Forelimb muscle (tissue), 1 donor: Measurements from ENCODE around the gene TMEFF2. TPM values are rescaled to one million over a fixed set of nuclear protein-coding genes. Genes with fewer than 3 reads are reported as not detected.
"Not testable (repeated sequence)": the region's sequence is repeated elsewhere in the genome, so short reads cannot be mapped to it uniquely, and the experiment has no call there.

Experiments used
- DNase-seq: peaks from one replicate; pipeline ENCODE4 v3.0.0-alpha.2; 2013; ENCODE audit warnings: low read depth
- polyA plus RNA-seq: library from polyadenylated mRNA; unstranded; fragments of 120-200 nt; gene quantifications from one replicate; pipeline ENCODE4 v1.2.1, GENCODE V29; 2013; ENCODE audit not compliant: insufficient read length

Gene TMEFF2
- polyA plus RNA-seq, 1 donor: 22.9 TPM

- DNase-seq: no peak
Measured at GRCh38 chr2:191932286-191932685, 262.4 kb downstream of the TMEFF2 start.

GRCh38 chr2:191931329-191931728 lies 263.4 kb downstream of the TMEFF2 start:
- no peak for DNase-seq

- DNase-seq: no peak
Measured at GRCh38 chr2:191930205-191930604, 264.5 kb downstream of the TMEFF2 start.

GRCh38 chr2:191929288-191929687 lies 265.4 kb downstream of the TMEFF2 start:
- no peak for DNase-seq

GRCh38 chr2:191927991-191928390 lies 266.7 kb downstream of the TMEFF2 start:
- DNase-seq: no peak

GRCh38 chr2:191927319-191927867 lies 267.3 kb downstream of the TMEFF2 start:
- no peak for DNase-seq

- no peak for DNase-seq
Measured at GRCh38 chr2:191926671-191927070, 268.1 kb downstream of the TMEFF2 start.

GRCh38 chr2:191923652-191923997 lies 271.1 kb downstream of the TMEFF2 start:
- DNase-seq: no peak

GRCh38 chr2:191922736-191923651 lies 271.7 kb downstream of the TMEFF2 start:
- DNase-seq: no peak

- DNase-seq: not testable (repeated sequence)
Measured at GRCh38 chr2:191921650-191922049, 273.1 kb downstream of the TMEFF2 start.

- DNase-seq: no peak
Measured at GRCh38 chr2:191920502-191920901, 274.2 kb downstream of the TMEFF2 start.

- DNase-seq: no peak
Measured at GRCh38 chr2:191917967-191918651, 276.6 kb downstream of the TMEFF2 start.

- no peak for DNase-seq
Measured at GRCh38 chr2:191917430-191917881, 277.3 kb downstream of the TMEFF2 start.

- no peak for DNase-seq
Measured at GRCh38 chr2:191916826-191917225, 277.9 kb downstream of the TMEFF2 start.

- DNase-seq: no peak
Measured at GRCh38 chr2:191915750-191916149, 279.0 kb downstream of the TMEFF2 start.

- no peak for DNase-seq
Measured at GRCh38 chr2:191913796-191914195, 280.9 kb downstream of the TMEFF2 start.

GRCh38 chr2:191912764-191913163 lies 282.0 kb downstream of the TMEFF2 start:
- no peak for DNase-seq

GRCh38 chr2:191910518-191910917 lies 284.2 kb downstream of the TMEFF2 start:
- no peak for DNase-seq

GRCh38 chr2:191908874-191909273 lies 285.9 kb downstream of the TMEFF2 start:
- no peak for DNase-seq

- DNase-seq: no peak
Measured at GRCh38 chr2:191907545-191907944, 287.2 kb downstream of the TMEFF2 start.

GRCh38 chr2:191907091-191907490 lies 287.6 kb downstream of the TMEFF2 start:
- DNase-seq: no peak

- no peak for DNase-seq
Measured at GRCh38 chr2:191905336-191905735, 289.4 kb downstream of the TMEFF2 start.

- no peak for DNase-seq
Measured at GRCh38 chr2:191901031-191901430, 293.7 kb downstream of the TMEFF2 start.
